GM12878 (cell line): Measurements from ENCODE around the gene RAD21L1. TPM values are rescaled to one million over a fixed set of nuclear protein-coding genes. Genes with fewer than 3 reads are reported as not detected.

Source experiments
- ATAC-seq: fragments of 200-7000 bp; cut with Tn5 transposase; 3 replicates; pipeline ENCODE4 v1.9.1; 2020; ENCODE audit warnings: mild to moderate bottlenecking, moderate library complexity
- BruUV-seq: library from RNA; stranded (reverse); fragments of 400-500 nt; replicated peaks from 2 replicates; lab custom pipeline; 2021; lab: Mats Ljungman, UMichigan
- CTCF ChIA-PET: fragments of 300-600 bp; sonication (Branson Sonifier 250); formaldehyde crosslinking; extraction: SDS; loops from one replicate; lab custom pipeline; 2021; ENCODE audit warnings: inconsistent platforms; lab: Yijun Ruan, JAX
- POLR2A ChIA-PET: fragments of 350-600 bp; formaldehyde crosslinking; extraction: SDS; loops from one replicate; lab custom pipeline; 2021; ENCODE audit warnings: inconsistent platforms; lab: Charles Lee
- RAD21 ChIA-PET: fragments of 300-600 bp; sonication (Branson Sonifier 250); formaldehyde crosslinking; loops from one replicate; lab custom pipeline; 2023; ENCODE audit warnings: antibody characterized with exemption; ENCODE audit not compliant: unreplicated experiment; lab: Charles Lee
- SMC1A ChIA-PET: fragments of 300-600 bp; sonication (Branson Sonifier 250); formaldehyde crosslinking; loops from one replicate; lab custom pipeline; 2023; ENCODE audit not compliant: unreplicated experiment, uncharacterized antibody; lab: Charles Lee
- DNase-seq: peaks from one replicate; pipeline ENCODE4 v3.0.0-alpha.2; 2011; ENCODE audit warnings: low read depth, low spot score
- FAIRE-seq: peaks from 3 replicates; lab custom pipeline; 2011; peaks lifted over from hg19 to GRCh38; lab: Jason Lieb, UNC
- H2AFZ ChIP-seq: 2 replicates; pipeline ENCODE4 v1.6.0; 2011; ENCODE audit warnings: low read depth, low read length, control low read depth; ENCODE audit not compliant: control insufficient read depth
- H3K27ac ChIP-seq: 2 replicates; pipeline ENCODE4 v1.5.1; 2011; ENCODE audit warnings: control low read depth; ENCODE audit not compliant: control insufficient read depth, insufficient read depth
- H3K27me3 ChIP-seq, 2 experiments: replicated peaks in 1 of 2; 2 replicates each; pipeline versions ENCODE4 v1.6.0 to v1.6.1; 2011; ENCODE audit warnings: low read length in 1 of 2; ENCODE audit not compliant: control insufficient read depth in 2 of 2, insufficient read depth in 2 of 2
- H3K36me3 ChIP-seq, 2 experiments: 2 replicates each; pipeline ENCODE4 v1.5.1; 2011; ENCODE audit warnings: low read length in 1 of 2; ENCODE audit not compliant: control insufficient read depth in 2 of 2, insufficient read depth in 2 of 2
- H3K4me1 ChIP-seq: 2 replicates; pipeline ENCODE4 v1.6.1; 2011; ENCODE audit warnings: mild to moderate bottlenecking, low read length, moderate library complexity, mixed read lengths; ENCODE audit not compliant: control insufficient read depth, insufficient read depth
- H3K4me2 ChIP-seq: 2 replicates; pipeline ENCODE4 v1.6.0; 2011; ENCODE audit warnings: control low read depth; ENCODE audit not compliant: control insufficient read depth, insufficient read depth
- H3K4me3 ChIP-seq: fragments of 200-600 bp; sonication (generic); 2 replicates; pipeline ENCODE4 v1.5.1; 2016
- H3K79me2 ChIP-seq: 2 replicates; pipeline ENCODE4 v1.6.0; 2011; ENCODE audit warnings: low read length; ENCODE audit not compliant: control insufficient read depth, insufficient read depth
- H3K9ac ChIP-seq: 2 replicates; pipeline ENCODE4 v1.8.0; 2011; ENCODE audit warnings: low read length, control low read depth, mixed read lengths; ENCODE audit not compliant: control insufficient read depth, insufficient read depth
- H3K9me3 ChIP-seq: replicated peaks from 3 replicates; pipeline ENCODE4 v1.5.1; 2011; ENCODE audit warnings: mild to moderate bottlenecking, low read length; ENCODE audit not compliant: control insufficient read depth, insufficient read depth
- H4K20me1 ChIP-seq: 2 replicates; pipeline ENCODE4 v1.6.0; 2011; ENCODE audit not compliant: control insufficient read depth, insufficient read depth
- ETV6 ChIP-seq, 2 experiments: fragments of 450-650 bp in 1 of 2; IDR thresholded peaks in 1 of 2; conservative IDR thresholded peaks in 1 of 2; 2 replicates each; pipeline ENCODE4 v1.6.1; 2014; ENCODE audit warnings: antibody characterized with exemption in 1 of 2, borderline replicate concordance in 1 of 2, low read depth in 1 of 2, mild to moderate bottlenecking in 1 of 2, moderate library complexity in 1 of 2
- NRF1 ChIP-seq: conservative IDR thresholded peaks from 2 replicates; pipeline ENCODE4 v1.6.1; 2011; ENCODE audit warnings: mild to moderate bottlenecking, low read depth, low read length, improper control_type of control experiment
- RBBP5 ChIP-seq: fragments of 200-600 bp; sonication (generic); conservative IDR thresholded peaks from 2 replicates; pipeline ENCODE4 v1.6.1; 2016
- SMAD5 ChIP-seq: IDR thresholded peaks from 2 replicates; pipeline ENCODE4 v1.6.1; 2016; ENCODE audit warnings: antibody characterized with exemption, low read depth
- SREBF2 ChIP-seq: IDR thresholded peaks from 2 replicates; pipeline ENCODE4 v1.6.1; 2012; ENCODE audit warnings: mild to moderate bottlenecking, low read length
- SRF ChIP-seq, 2 experiments: IDR thresholded peaks; 2 replicates each; pipeline ENCODE4 v1.6.1; 2011; ENCODE audit warnings: low read depth in 2 of 2, low read length in 2 of 2, mild to moderate bottlenecking in 1 of 2, moderate library complexity in 1 of 2
- TAF1 ChIP-seq: IDR thresholded peaks from 2 replicates; pipeline ENCODE4 v1.6.1; 2011; ENCODE audit warnings: mild to moderate bottlenecking, low read depth, low read length, borderline replicate concordance
- TCF7 ChIP-seq: IDR thresholded peaks from 2 replicates; pipeline ENCODE4 v1.6.1; 2014; ENCODE audit warnings: antibody characterized with exemption, borderline replicate concordance
- ZNF24 ChIP-seq: fragments of 450-650 bp; IDR thresholded peaks from 2 replicates; pipeline ENCODE4 v1.6.1; 2017; ENCODE audit warnings: antibody characterized with exemption, mild to moderate bottlenecking
- WGBS: methylation state at CpG from one replicate; pipeline ENCODE4 v1.1.6; 2016; ENCODE audit warnings: low lambda C conversion rate; ENCODE audit not compliant: insufficient replicate concordance, insufficient coverage; ENCODE audit errors: missing lambda C conversion rate; 5-methylcytosine and 5-hydroxymethylcytosine counted together
- in situ Hi-C: fragments of 300-500 bp; cut with MboI; formaldehyde crosslinking; loops from 9 replicates; pipeline ENCODE4 v1.14.3; 2018; ENCODE audit warnings: mixed read lengths
- intact Hi-C: fragments of 100-400 bp; cut with micrococcal nuclease; formaldehyde crosslinking; loops from one replicate; pipeline ENCODE4 v1.14.2; 2022; ENCODE audit not compliant: unreplicated experiment
- polyA plus RNA-seq, 11 experiments: library from polyadenylated mRNA; depleted of rRNA in 4 of 11; unstranded in 6 of 11; stranded (reverse) in 5 of 11; fragments of >200 nt; fragmentation: Nextera tagmentation in 4 of 11; fragmentation: Illumina TruSeq in 1 of 11; extraction: Ambion mirVana in 4 of 11; extraction: Trizol in 1 of 11; gene quantifications; 1 replicate in 1 of 11; 2 replicates in 10 of 11; pipeline versions ENCODE4 v1.2.1 to v1.2.3, GENCODE V29; 2011 to 2016; ENCODE audit warnings: inconsistent platforms in 2 of 11, missing spikeins in 2 of 11, low read depth in 1 of 11
- total RNA-seq, 4 experiments: library from RNA; depleted of rRNA in 3 of 4; stranded (reverse); fragments of >200 nt in 3 of 4; fragmentation: Illumina TruSeq in 1 of 4; extraction: Trizol in 1 of 4; gene quantifications; 2 replicates each; pipeline versions ENCODE4 v1.2.1 to v1.2.3, GENCODE V29; 2013 to 2021
- TF ChIP-seq, protein P1 (sequence below): IDR thresholded peaks from 2 replicates; pipeline ENCODE4 v1.6.1; 2011; ENCODE audit warnings: borderline replicate concordance, low read depth, mild to moderate bottlenecking, moderate library complexity, low read length; ENCODE audit not compliant: insufficient read depth, poor library complexity, severe bottlenecking

Gene RAD21L1
- total and polyA plus RNA-seq, 10 of the 15 experiments (the other 5 are each of a cell fraction or from before 2014, with no cell fraction given) = not detected

DNA sequence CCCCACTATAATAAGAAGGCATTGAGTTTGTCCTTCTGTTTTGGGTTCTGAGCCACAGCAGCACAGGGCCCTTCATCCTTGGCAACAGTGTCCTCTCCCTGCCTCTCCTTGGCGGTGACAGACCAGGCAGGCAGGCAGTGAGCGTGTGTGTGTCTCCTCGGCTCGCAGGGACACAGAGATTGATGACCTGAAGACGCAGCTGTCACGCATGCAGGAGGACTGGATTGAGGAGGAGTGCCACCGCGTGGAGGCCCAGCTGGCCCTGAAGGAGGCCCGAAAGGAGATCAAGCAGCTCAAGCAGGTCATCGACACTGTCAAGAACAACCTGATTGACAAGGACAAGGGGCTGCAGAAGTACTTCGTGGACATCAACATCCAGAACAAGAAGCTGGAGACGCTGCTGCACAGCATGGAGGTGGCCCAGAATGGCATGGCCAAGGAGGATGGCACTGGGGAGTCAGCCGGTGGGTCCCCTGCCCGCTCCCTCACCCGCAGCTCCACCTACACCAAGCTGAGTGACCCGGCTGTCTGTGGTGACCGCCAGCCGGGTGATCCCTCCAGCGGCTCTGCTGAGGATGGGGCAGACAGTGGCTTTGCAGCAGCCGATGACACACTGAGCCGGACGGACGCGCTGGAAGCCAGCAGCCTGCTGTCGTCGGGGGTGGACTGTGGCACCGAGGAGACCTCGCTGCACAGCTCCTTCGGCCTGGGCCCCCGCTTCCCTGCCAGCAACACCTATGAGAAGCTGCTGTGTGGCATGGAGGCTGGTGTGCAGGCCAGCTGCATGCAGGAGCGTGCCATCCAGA, 79.1 kb downstream of the RAD21L1 start:
- Histone ChIP-seq H3K36me3 (no peaks in the 10 kb centered on the region), H4K20me1 (no peaks in the 10 kb centered on the region), H3K4me2 (no peak overlapping the region), H2AFZ (no peak overlapping the region), H3K9ac (no peak overlapping the region), H3K27me3 (no peaks in the 10 kb centered on the region), H3K4me1 (no peaks in the 10 kb centered on the region), H3K79me2 (no peaks in the 10 kb centered on the region), H3K9me3 (no peaks in the 10 kb centered on the region), H3K4me3 (no peak overlapping the region), H3K27ac (no peak overlapping the region)
- no peak for DNase-seq
- FAIRE-seq = no peak
- intact Hi-C loops (no loop called here), in situ Hi-C loops (no loop called here)
- no TSS peak for BruUV-seq
- WGBS = 58% methylated on average over 31 of the region's 31 CpGs
- ChIA-PET CTCF (interaction anchor here (0.9 to 1.6 kb wide), 2 partner anchors 11 to 132 kb away, joined by 3 to 5 read pairs; no protein-coding TSS in a partner anchor), POLR2A (no interaction called here), SMC1A (no interaction called here), RAD21 (no interaction called here)
- TF ChIP-seq SMAD5 (no peak), ETV6 (conservative IDR thresholded peaks at IDR 0.05 in 1 of 2, IDR thresholded peaks at IDR 0.05 in 1 of 2; ENCODE audit: borderline replicate concordance in 1 of 2, low read depth in 1 of 2) (no peak), NRF1 (no peak), SRF (IDR thresholded peaks at IDR 0.05; ENCODE audit: low read depth in 2 of 2, low read length in 2 of 2) (no peak), TCF7 (no peak), RBBP5 (no peak), SREBF2 (no peak), ZNF24 (no peak), TAF1 (no peak)
- TF ChIP-seq, protein P1, sequence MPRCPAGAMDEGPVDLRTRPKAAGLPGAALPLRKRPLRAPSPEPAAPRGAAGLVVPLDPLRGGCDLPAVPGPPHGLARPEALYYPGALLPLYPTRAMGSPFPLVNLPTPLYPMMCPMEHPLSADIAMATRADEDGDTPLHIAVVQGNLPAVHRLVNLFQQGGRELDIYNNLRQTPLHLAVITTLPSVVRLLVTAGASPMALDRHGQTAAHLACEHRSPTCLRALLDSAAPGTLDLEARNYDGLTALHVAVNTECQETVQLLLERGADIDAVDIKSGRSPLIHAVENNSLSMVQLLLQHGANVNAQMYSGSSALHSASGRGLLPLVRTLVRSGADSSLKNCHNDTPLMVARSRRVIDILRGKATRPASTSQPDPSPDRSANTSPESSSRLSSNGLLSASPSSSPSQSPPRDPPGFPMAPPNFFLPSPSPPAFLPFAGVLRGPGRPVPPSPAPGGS = no peak
- no peak for ATAC-seq

Other genes starting within 250 kb of the RAD21L1 start
Only the 7 nearest of the 8 such genes appear.
- gene RSPO4, start 223.7 kb upstream of the RAD21L1 start, total RNA-seq (2014; rRNA removed) = not detected in 2 replicates
- gene RSPO4, start 223.7 kb upstream of the RAD21L1 start, total RNA-seq (2014; rRNA removed; fragmentation: Illumina TruSeq; extraction: Trizol) = not detected in 2 replicates
- not detected in 2 replicates for gene RSPO4, start 223.7 kb upstream of the RAD21L1 start, total RNA-seq (2021)
- not detected in 2 replicates for gene RSPO4, start 223.7 kb upstream of the RAD21L1 start, polyA plus RNA-seq (2011; rRNA removed)
- gene RSPO4, start 223.7 kb upstream of the RAD21L1 start, polyA plus RNA-seq (2014; fragmentation: Illumina TruSeq; extraction: Trizol) = not detected in 2 replicates
- not detected for gene RSPO4, start 223.7 kb upstream of the RAD21L1 start, polyA plus RNA-seq (2014; fragmentation: Nextera tagmentation; extraction: Ambion mirVana)
- 0.06 and 0.08 TPM in 2 replicates for gene RSPO4, start 223.7 kb upstream of the RAD21L1 start, polyA plus RNA-seq (2014; rRNA removed)
- not detected for gene RSPO4, start 223.7 kb upstream of the RAD21L1 start, polyA plus RNA-seq (2016; fragmentation: Nextera tagmentation; extraction: Ambion mirVana)
- gene PSMF1, start 107.4 kb upstream of the RAD21L1 start, total RNA-seq (2014; rRNA removed) = 30.2 and 32.9 TPM in 2 replicates
- 35.2 and 35.8 TPM in 2 replicates for gene PSMF1, start 107.4 kb upstream of the RAD21L1 start, total RNA-seq (2014; rRNA removed; fragmentation: Illumina TruSeq; extraction: Trizol)
- 156 and 167 TPM in 2 replicates for gene PSMF1, start 107.4 kb upstream of the RAD21L1 start, total RNA-seq (2021)
- gene PSMF1, start 107.4 kb upstream of the RAD21L1 start, polyA plus RNA-seq (2011; rRNA removed) = 29.3 and 45.9 TPM in 2 replicates
- 68.1 and 171 TPM in 2 replicates for gene PSMF1, start 107.4 kb upstream of the RAD21L1 start, polyA plus RNA-seq (2014; fragmentation: Illumina TruSeq; extraction: Trizol)
- gene PSMF1, start 107.4 kb upstream of the RAD21L1 start, polyA plus RNA-seq (2014; fragmentation: Nextera tagmentation; extraction: Ambion mirVana) = 10 to 100 TPM; 14.2 to 14.4 TPM
- 27.3 and 35.1 TPM in 2 replicates for gene PSMF1, start 107.4 kb upstream of the RAD21L1 start, polyA plus RNA-seq (2014; rRNA removed)
- 100 to 1,000 TPM; 159 to 173 TPM for gene PSMF1, start 107.4 kb upstream of the RAD21L1 start, polyA plus RNA-seq (2016; fragmentation: Nextera tagmentation; extraction: Ambion mirVana)
- not detected in 2 replicates for gene TMEM74B, start 41.1 kb upstream of the RAD21L1 start, total RNA-seq (2014; rRNA removed)
- not detected in 2 replicates for gene TMEM74B, start 41.1 kb upstream of the RAD21L1 start, total RNA-seq (2014; rRNA removed; fragmentation: Illumina TruSeq; extraction: Trizol)
- gene TMEM74B, start 41.1 kb upstream of the RAD21L1 start, total RNA-seq (2021) = not detected in 2 replicates
- gene TMEM74B, start 41.1 kb upstream of the RAD21L1 start, polyA plus RNA-seq (2011; rRNA removed) = 0.06 and 0.07 TPM in 2 replicates
- not detected in 2 replicates for gene TMEM74B, start 41.1 kb upstream of the RAD21L1 start, polyA plus RNA-seq (2014; fragmentation: Illumina TruSeq; extraction: Trizol)
- gene TMEM74B, start 41.1 kb upstream of the RAD21L1 start, polyA plus RNA-seq (2014; fragmentation: Nextera tagmentation; extraction: Ambion mirVana) = not detected
- gene TMEM74B, start 41.1 kb upstream of the RAD21L1 start, polyA plus RNA-seq (2014; rRNA removed) = not detected in 2 replicates
- not detected for gene TMEM74B, start 41.1 kb upstream of the RAD21L1 start, polyA plus RNA-seq (2016; fragmentation: Nextera tagmentation; extraction: Ambion mirVana)
- gene C20orf202, start 22.6 kb upstream of the RAD21L1 start, total RNA-seq (2014; rRNA removed) = not detected in 2 replicates
- gene C20orf202, start 22.6 kb upstream of the RAD21L1 start, total RNA-seq (2014; rRNA removed; fragmentation: Illumina TruSeq; extraction: Trizol) = not detected in 2 replicates
- gene C20orf202, start 22.6 kb upstream of the RAD21L1 start, total RNA-seq (2021) = not detected in 2 replicates
- gene C20orf202, start 22.6 kb upstream of the RAD21L1 start, polyA plus RNA-seq (2011; rRNA removed) = 0.04 and 0.10 TPM in 2 replicates
- gene C20orf202, start 22.6 kb upstream of the RAD21L1 start, polyA plus RNA-seq (2014; fragmentation: Illumina TruSeq; extraction: Trizol) = 0.04 TPM in 1 of 2 replicates, not detected in the other
- not detected for gene C20orf202, start 22.6 kb upstream of the RAD21L1 start, polyA plus RNA-seq (2014; fragmentation: Nextera tagmentation; extraction: Ambion mirVana)
- 0.08 TPM in 1 of 2 replicates, not detected in the other for gene C20orf202, start 22.6 kb upstream of the RAD21L1 start, polyA plus RNA-seq (2014; rRNA removed)
- not detected for gene C20orf202, start 22.6 kb upstream of the RAD21L1 start, polyA plus RNA-seq (2016; fragmentation: Nextera tagmentation; extraction: Ambion mirVana)
- 0.45 and 0.49 TPM in 2 replicates for gene SNPH, start 40.2 kb downstream of the RAD21L1 start, total RNA-seq (2014; rRNA removed)
- 0.13 and 0.14 TPM in 2 replicates for gene SNPH, start 40.2 kb downstream of the RAD21L1 start, total RNA-seq (2014; rRNA removed; fragmentation: Illumina TruSeq; extraction: Trizol)
- gene SNPH, start 40.2 kb downstream of the RAD21L1 start, total RNA-seq (2021) = 0.31 and 0.53 TPM in 2 replicates
- gene SNPH, start 40.2 kb downstream of the RAD21L1 start, polyA plus RNA-seq (2011; rRNA removed) = not detected in 2 replicates
- gene SNPH, start 40.2 kb downstream of the RAD21L1 start, polyA plus RNA-seq (2014; fragmentation: Illumina TruSeq; extraction: Trizol) = 0.05 and 0.15 TPM in 2 replicates
- gene SNPH, start 40.2 kb downstream of the RAD21L1 start, polyA plus RNA-seq (2014; fragmentation: Nextera tagmentation; extraction: Ambion mirVana) = under 1 TPM in 1 of 2 experiments, not detected in 1; 0.02 TPM
- 0.27 and 0.40 TPM in 2 replicates for gene SNPH, start 40.2 kb downstream of the RAD21L1 start, polyA plus RNA-seq (2014; rRNA removed)
- gene SNPH, start 40.2 kb downstream of the RAD21L1 start, polyA plus RNA-seq (2016; fragmentation: Nextera tagmentation; extraction: Ambion mirVana) = under 1 TPM; 0.37 to 0.44 TPM
- 0.60 and 1.1 TPM in 2 replicates for gene SDCBP2, start 103.1 kb downstream of the RAD21L1 start, total RNA-seq (2014; rRNA removed)
- 0.45 and 0.60 TPM in 2 replicates for gene SDCBP2, start 103.1 kb downstream of the RAD21L1 start, total RNA-seq (2014; rRNA removed; fragmentation: Illumina TruSeq; extraction: Trizol)
- gene SDCBP2, start 103.1 kb downstream of the RAD21L1 start, total RNA-seq (2021) = 0.77 and 1.5 TPM in 2 replicates
- 1.3 and 1.5 TPM in 2 replicates for gene SDCBP2, start 103.1 kb downstream of the RAD21L1 start, polyA plus RNA-seq (2011; rRNA removed)
- 0.51 and 0.96 TPM in 2 replicates for gene SDCBP2, start 103.1 kb downstream of the RAD21L1 start, polyA plus RNA-seq (2014; fragmentation: Illumina TruSeq; extraction: Trizol)
- gene SDCBP2, start 103.1 kb downstream of the RAD21L1 start, polyA plus RNA-seq (2014; fragmentation: Nextera tagmentation; extraction: Ambion mirVana) = under 1 TPM in 1 of 2 experiments, not detected in 1; 0.16 TPM
- 1.3 and 1.9 TPM in 2 replicates for gene SDCBP2, start 103.1 kb downstream of the RAD21L1 start, polyA plus RNA-seq (2014; rRNA removed)
- gene SDCBP2, start 103.1 kb downstream of the RAD21L1 start, polyA plus RNA-seq (2016; fragmentation: Nextera tagmentation; extraction: Ambion mirVana) = 1 to 10 TPM; 1.4 to 2.4 TPM
- gene FKBP1A, start 167.0 kb downstream of the RAD21L1 start, total RNA-seq (2014; rRNA removed) = 88.4 and 103 TPM in 2 replicates
- 121 and 129 TPM in 2 replicates for gene FKBP1A, start 167.0 kb downstream of the RAD21L1 start, total RNA-seq (2014; rRNA removed; fragmentation: Illumina TruSeq; extraction: Trizol)
- 249 and 256 TPM in 2 replicates for gene FKBP1A, start 167.0 kb downstream of the RAD21L1 start, total RNA-seq (2021)
- gene FKBP1A, start 167.0 kb downstream of the RAD21L1 start, polyA plus RNA-seq (2011; rRNA removed) = 412 and 519 TPM in 2 replicates
- gene FKBP1A, start 167.0 kb downstream of the RAD21L1 start, polyA plus RNA-seq (2014; fragmentation: Illumina TruSeq; extraction: Trizol) = 687 and 768 TPM in 2 replicates
- 100 to 1,000 TPM; 150 to 166 TPM for gene FKBP1A, start 167.0 kb downstream of the RAD21L1 start, polyA plus RNA-seq (2014; fragmentation: Nextera tagmentation; extraction: Ambion mirVana)
- gene FKBP1A, start 167.0 kb downstream of the RAD21L1 start, polyA plus RNA-seq (2014; rRNA removed) = 258 and 259 TPM in 2 replicates
- gene FKBP1A, start 167.0 kb downstream of the RAD21L1 start, polyA plus RNA-seq (2016; fragmentation: Nextera tagmentation; extraction: Ambion mirVana) = 100 to 1,000 TPM; 590 TPM